ENCODE measurements around the gene IRX3. TPM values are rescaled to one million over a fixed set of nuclear protein-coding genes. Genes with fewer than 3 reads are reported as not detected.

Gene IRX3
- polyA plus RNA-seq, 1 donor from 2014 or later: not detected

GRCh38 chr16:54309341-54309740, 22.8 kb upstream of the IRX3 start:
- H3K27ac Mint-ChIP-seq: no peak overlapping the region
- no peaks in the 10 kb centered on the region for H3K4me1 Mint-ChIP-seq
- peaks cover 2% of the 10 kb centered on the region for H3K27me3 Mint-ChIP-seq
- no peaks in the 10 kb centered on the region for H3K36me3 Mint-ChIP-seq
- H3K9me3 Mint-ChIP-seq: peaks cover 0 to 4% (median 0%) of the 10 kb centered on the region in 3 donors
- H3K4me3 Mint-ChIP-seq: no peak overlapping the region

GRCh38 chr16:54305080-54305479, 18.5 kb upstream of the IRX3 start:
- Mint-ChIP-seq H3K36me3 (peaks cover 3% of the 10 kb centered on the region), H3K9me3 (no peaks in the 10 kb centered on the region), H3K27me3 (no peaks in the 10 kb centered on the region), H3K4me3 (peak overlapping the region in 1 of 4 donors; percentile 8), H3K4me1 (no peaks in the 10 kb centered on the region), H3K27ac (no peak overlapping the region)

- no peak overlapping the region for H3K27ac Mint-ChIP-seq
- no peak overlapping the region for H3K4me3 Mint-ChIP-seq
- H3K27me3 Mint-ChIP-seq: peaks cover 3% of the 10 kb centered on the region
- H3K36me3 Mint-ChIP-seq: peaks cover 3% of the 10 kb centered on the region
- H3K9me3 Mint-ChIP-seq: no peaks in the 10 kb centered on the region
- H3K4me1 Mint-ChIP-seq: no peaks in the 10 kb centered on the region
These were observed 17.0 kb upstream of the IRX3 start for GRCh38 chr16:54303613-54304012.

GRCh38 chr16:54297154-54297553, 10.6 kb upstream of the IRX3 start:
- no peaks in the 10 kb centered on the region for H3K36me3 Mint-ChIP-seq
- H3K4me3 Mint-ChIP-seq: no peak overlapping the region
- H3K27ac Mint-ChIP-seq: no peak overlapping the region
- peaks cover 9% of the 10 kb centered on the region for H3K27me3 Mint-ChIP-seq
- no peaks in the 10 kb centered on the region for H3K4me1 Mint-ChIP-seq
- H3K9me3 Mint-ChIP-seq: peaks cover 3 to 9% (median 4%) of the 10 kb centered on the region in 3 donors

- H3K27ac Mint-ChIP-seq: no peak overlapping the region
- H3K4me3 Mint-ChIP-seq: no peak overlapping the region
- peaks cover 3 to 11% (median 4%) of the 10 kb centered on the region in 3 donors for H3K9me3 Mint-ChIP-seq
- H3K36me3 Mint-ChIP-seq: no peaks in the 10 kb centered on the region
- H3K27me3 Mint-ChIP-seq: peaks cover 9% of the 10 kb centered on the region
- H3K4me1 Mint-ChIP-seq: no peaks in the 10 kb centered on the region
These were observed 10.0 kb upstream of the IRX3 start for GRCh38 chr16:54296543-54296942.

GRCh38 chr16:54291656-54292487, 5.3 kb upstream of the IRX3 start:
- H3K36me3 Mint-ChIP-seq: no peaks in the 10 kb centered on the region
- H3K9me3 Mint-ChIP-seq: peaks cover 3 to 12% (median 4%) of the 10 kb centered on the region in 3 donors
- H3K4me3 Mint-ChIP-seq: no peak overlapping the region
- H3K27me3 Mint-ChIP-seq: peaks cover 36% of the 10 kb centered on the region
- H3K27ac Mint-ChIP-seq: no peak overlapping the region
- no peaks in the 10 kb centered on the region for H3K4me1 Mint-ChIP-seq

- no peak overlapping the region for H3K4me3 Mint-ChIP-seq
- no peak overlapping the region for H3K27ac Mint-ChIP-seq
- no peaks in the 10 kb centered on the region for H3K36me3 Mint-ChIP-seq
- no peaks in the 10 kb centered on the region for H3K4me1 Mint-ChIP-seq
- peaks cover 2 to 12% (median 4%) of the 10 kb centered on the region in 3 donors for H3K9me3 Mint-ChIP-seq
- peaks cover 41% of the 10 kb centered on the region for H3K27me3 Mint-ChIP-seq
These were observed 4.5 kb upstream of the IRX3 start for GRCh38 chr16:54290833-54291655.

GRCh38 chr16:54289945-54290832, 3.6 kb upstream of the IRX3 start:
- H3K9me3 Mint-ChIP-seq: peaks cover 0 to 10% (median 0%) of the 10 kb centered on the region in 3 donors
- H3K4me1 Mint-ChIP-seq: peaks cover 0 to 2% (median 0%) of the 10 kb centered on the region in 3 donors
- H3K36me3 Mint-ChIP-seq: no peaks in the 10 kb centered on the region
- H3K4me3 Mint-ChIP-seq: peak overlapping the region in 1 of 4 donors; percentile 52
- no peak overlapping the region for H3K27ac Mint-ChIP-seq
- H3K27me3 Mint-ChIP-seq: peaks cover 43% of the 10 kb centered on the region

- H3K36me3 Mint-ChIP-seq: no peaks in the 10 kb centered on the region
- peaks cover 49% of the 10 kb centered on the region for H3K27me3 Mint-ChIP-seq
- peaks cover 0 to 8% (median 0%) of the 10 kb centered on the region in 3 donors for H3K9me3 Mint-ChIP-seq
- H3K27ac Mint-ChIP-seq: no peak overlapping the region
- peaks cover 0 to 2% (median 0%) of the 10 kb centered on the region in 3 donors for H3K4me1 Mint-ChIP-seq
- peak overlapping the region in 1 of 4 donors; percentile 43 for H3K4me3 Mint-ChIP-seq
These were observed 2.8 kb upstream of the IRX3 start for GRCh38 chr16:54289242-54289944.

GRCh38 chr16:54288835-54289241, 2.3 kb upstream of the IRX3 start:
- Mint-ChIP-seq H3K4me3 (no peak overlapping the region), H3K4me1 (peaks cover 0 to 2% (median 0%) of the 10 kb centered on the region in 3 donors), H3K27ac (no peak overlapping the region), H3K9me3 (peaks cover 0 to 8% (median 0%) of the 10 kb centered on the region in 3 donors), H3K27me3 (peaks cover 52% of the 10 kb centered on the region), H3K36me3 (no peaks in the 10 kb centered on the region)

- H3K27ac Mint-ChIP-seq: peak overlapping the region in 1 of 3 donors; percentile 87
- H3K4me1 Mint-ChIP-seq: peaks cover 0 to 4% (median 0%) of the 10 kb centered on the region in 3 donors
- H3K27me3 Mint-ChIP-seq: peaks cover 55% of the 10 kb centered on the region
- H3K9me3 Mint-ChIP-seq: peaks cover 0 to 8% (median 0%) of the 10 kb centered on the region in 3 donors
- H3K4me3 Mint-ChIP-seq: peak overlapping the region in 1 of 4 donors; percentile 14
- H3K36me3 Mint-ChIP-seq: no peaks in the 10 kb centered on the region
These were observed 1.6 kb upstream of the IRX3 start for GRCh38 chr16:54288030-54288834.

- Mint-ChIP-seq H3K27ac (no peak overlapping the region), H3K9me3 (peaks cover 0 to 8% (median 0%) of the 10 kb centered on the region in 3 donors), H3K4me1 (peaks cover 0 to 6% (median 0%) of the 10 kb centered on the region in 3 donors), H3K36me3 (no peaks in the 10 kb centered on the region), H3K4me3 (no peak overlapping the region), H3K27me3 (peaks cover 59% of the 10 kb centered on the region)
These were observed 793 bp upstream of the IRX3 start for GRCh38 chr16:54287131-54288029.

GRCh38 chr16:54286090-54286365, 559 bp downstream of the IRX3 start:
- H3K36me3 Mint-ChIP-seq: no peaks in the 10 kb centered on the region
- no peak overlapping the region for H3K27ac Mint-ChIP-seq
- peaks cover 0 to 4% (median 0%) of the 10 kb centered on the region in 3 donors for H3K9me3 Mint-ChIP-seq
- H3K4me3 Mint-ChIP-seq: no peak overlapping the region
- peaks cover 66% of the 10 kb centered on the region for H3K27me3 Mint-ChIP-seq
- H3K4me1 Mint-ChIP-seq: peaks cover 0 to 7% (median 2%) of the 10 kb centered on the region in 3 donors

Measured in IgD-negative memory B cell (primary cell).